ENCODE data around the gene RASGRP2. TPM values are rescaled to one million over a fixed set of nuclear protein-coding genes. Genes with fewer than 3 reads are reported as not detected.

The RASGRP2 gene
- total and polyA plus RNA-seq, 2 experiments from 2014 or later = 30.1 to 50.4 TPM

- Histone ChIP-seq H3K36me3 (ENCODE audit: insufficient read depth) (peaks cover 84% of the 10 kb centered on the region), H3K9me2 (ENCODE audit: insufficient read depth) (no peaks in the 10 kb centered on the region), H4K20me1 (replicated peaks; ENCODE audit: insufficient read depth) (peaks cover 77% of the 10 kb centered on the region), H2AFZ (no peak overlapping the region), H3K4me1 (ENCODE audit: insufficient read depth) (peaks cover 6% of the 10 kb centered on the region), H3K79me2 (replicated peaks; ENCODE audit: insufficient read depth) (peaks cover 64% of the 10 kb centered on the region), H3K27me3 (ENCODE audit: insufficient read depth) (no peaks in the 10 kb centered on the region), H3K27ac (ENCODE audit: low read depth) (peak overlapping the region; percentile 50), H3K4me2 (no peak overlapping the region), H3F3A (replicated peaks; ENCODE audit: low read depth) (peaks cover 75% of the 10 kb centered on the region), H3K4me3 (no peak overlapping the region)
- no peaks in the 10 kb centered on the region for H3K9me3 Mint-ChIP-seq
- peaks cover 22% of the 10 kb centered on the region for H3K27me3 Mint-ChIP-seq (ENCODE audit: insufficient read depth, low read depth, poor library complexity)
- ATAC-seq (no peak), DNase-seq (ENCODE audit: low spot score) (no peak)
- TF ChIP-seq POLR2AphosphoS5 (IDR thresholded peaks at IDR 0.05; ENCODE audit: low read depth) = 0 out of 2 replicates have a peak, but pooled peaks have one; percentile 5
- no peak for TF ChIP-seq ZNF331 (CRISPR knock-in tag; IDR thresholded peaks at IDR 0.05; ENCODE audit: low read depth)
- TF ChIP-seq CREB1 (CRISPR knock-in tag; IDR thresholded peaks at IDR 0.05; ENCODE audit: low read depth) = no peak
- H3K4me3 Mint-ChIP-seq = no peak overlapping the region; the same call in 2 of the 3 replicates
- H3K27ac Mint-ChIP-seq = no peak overlapping the region
- peaks cover 36% of the 10 kb centered on the region for H3K4me1 Mint-ChIP-seq
- peaks cover 97% of the 10 kb centered on the region for H3K36me3 Mint-ChIP-seq (ENCODE audit: low read depth)
Observed at GRCh38 chr11:64770120-64770519, 26.2 kb upstream of the RASGRP2 start.

- DNase-seq (ENCODE audit: low spot score) (no peak), ATAC-seq (no peak)
- peaks cover 97% of the 10 kb centered on the region for H3K36me3 Mint-ChIP-seq (ENCODE audit: low read depth)
- peaks cover 28% of the 10 kb centered on the region for H3K27me3 Mint-ChIP-seq (ENCODE audit: insufficient read depth, low read depth, poor library complexity)
- peaks cover 74% of the 10 kb centered on the region for H4K20me1 ChIP-seq (replicated peaks; ENCODE audit: insufficient read depth)
- H3K9me3 Mint-ChIP-seq = no peaks in the 10 kb centered on the region
- H3K4me3 ChIP-seq = no peak overlapping the region
- H3K4me2 ChIP-seq = no peak overlapping the region
- TF ChIP-seq ZNF331 (CRISPR knock-in tag; IDR thresholded peaks at IDR 0.05; ENCODE audit: low read depth) (no peak), CREB1 (CRISPR knock-in tag; IDR thresholded peaks at IDR 0.05; ENCODE audit: low read depth) (no peak), ZNF114 (CRISPR knock-in tag; IDR thresholded peaks at IDR 0.05) (no peak), ETS1 (IDR thresholded peaks at IDR 0.05) (no peak), POLR2AphosphoS5 (IDR thresholded peaks at IDR 0.05; ENCODE audit: low read depth) (no peak)
- TF ChIP-seq, protein P1, sequence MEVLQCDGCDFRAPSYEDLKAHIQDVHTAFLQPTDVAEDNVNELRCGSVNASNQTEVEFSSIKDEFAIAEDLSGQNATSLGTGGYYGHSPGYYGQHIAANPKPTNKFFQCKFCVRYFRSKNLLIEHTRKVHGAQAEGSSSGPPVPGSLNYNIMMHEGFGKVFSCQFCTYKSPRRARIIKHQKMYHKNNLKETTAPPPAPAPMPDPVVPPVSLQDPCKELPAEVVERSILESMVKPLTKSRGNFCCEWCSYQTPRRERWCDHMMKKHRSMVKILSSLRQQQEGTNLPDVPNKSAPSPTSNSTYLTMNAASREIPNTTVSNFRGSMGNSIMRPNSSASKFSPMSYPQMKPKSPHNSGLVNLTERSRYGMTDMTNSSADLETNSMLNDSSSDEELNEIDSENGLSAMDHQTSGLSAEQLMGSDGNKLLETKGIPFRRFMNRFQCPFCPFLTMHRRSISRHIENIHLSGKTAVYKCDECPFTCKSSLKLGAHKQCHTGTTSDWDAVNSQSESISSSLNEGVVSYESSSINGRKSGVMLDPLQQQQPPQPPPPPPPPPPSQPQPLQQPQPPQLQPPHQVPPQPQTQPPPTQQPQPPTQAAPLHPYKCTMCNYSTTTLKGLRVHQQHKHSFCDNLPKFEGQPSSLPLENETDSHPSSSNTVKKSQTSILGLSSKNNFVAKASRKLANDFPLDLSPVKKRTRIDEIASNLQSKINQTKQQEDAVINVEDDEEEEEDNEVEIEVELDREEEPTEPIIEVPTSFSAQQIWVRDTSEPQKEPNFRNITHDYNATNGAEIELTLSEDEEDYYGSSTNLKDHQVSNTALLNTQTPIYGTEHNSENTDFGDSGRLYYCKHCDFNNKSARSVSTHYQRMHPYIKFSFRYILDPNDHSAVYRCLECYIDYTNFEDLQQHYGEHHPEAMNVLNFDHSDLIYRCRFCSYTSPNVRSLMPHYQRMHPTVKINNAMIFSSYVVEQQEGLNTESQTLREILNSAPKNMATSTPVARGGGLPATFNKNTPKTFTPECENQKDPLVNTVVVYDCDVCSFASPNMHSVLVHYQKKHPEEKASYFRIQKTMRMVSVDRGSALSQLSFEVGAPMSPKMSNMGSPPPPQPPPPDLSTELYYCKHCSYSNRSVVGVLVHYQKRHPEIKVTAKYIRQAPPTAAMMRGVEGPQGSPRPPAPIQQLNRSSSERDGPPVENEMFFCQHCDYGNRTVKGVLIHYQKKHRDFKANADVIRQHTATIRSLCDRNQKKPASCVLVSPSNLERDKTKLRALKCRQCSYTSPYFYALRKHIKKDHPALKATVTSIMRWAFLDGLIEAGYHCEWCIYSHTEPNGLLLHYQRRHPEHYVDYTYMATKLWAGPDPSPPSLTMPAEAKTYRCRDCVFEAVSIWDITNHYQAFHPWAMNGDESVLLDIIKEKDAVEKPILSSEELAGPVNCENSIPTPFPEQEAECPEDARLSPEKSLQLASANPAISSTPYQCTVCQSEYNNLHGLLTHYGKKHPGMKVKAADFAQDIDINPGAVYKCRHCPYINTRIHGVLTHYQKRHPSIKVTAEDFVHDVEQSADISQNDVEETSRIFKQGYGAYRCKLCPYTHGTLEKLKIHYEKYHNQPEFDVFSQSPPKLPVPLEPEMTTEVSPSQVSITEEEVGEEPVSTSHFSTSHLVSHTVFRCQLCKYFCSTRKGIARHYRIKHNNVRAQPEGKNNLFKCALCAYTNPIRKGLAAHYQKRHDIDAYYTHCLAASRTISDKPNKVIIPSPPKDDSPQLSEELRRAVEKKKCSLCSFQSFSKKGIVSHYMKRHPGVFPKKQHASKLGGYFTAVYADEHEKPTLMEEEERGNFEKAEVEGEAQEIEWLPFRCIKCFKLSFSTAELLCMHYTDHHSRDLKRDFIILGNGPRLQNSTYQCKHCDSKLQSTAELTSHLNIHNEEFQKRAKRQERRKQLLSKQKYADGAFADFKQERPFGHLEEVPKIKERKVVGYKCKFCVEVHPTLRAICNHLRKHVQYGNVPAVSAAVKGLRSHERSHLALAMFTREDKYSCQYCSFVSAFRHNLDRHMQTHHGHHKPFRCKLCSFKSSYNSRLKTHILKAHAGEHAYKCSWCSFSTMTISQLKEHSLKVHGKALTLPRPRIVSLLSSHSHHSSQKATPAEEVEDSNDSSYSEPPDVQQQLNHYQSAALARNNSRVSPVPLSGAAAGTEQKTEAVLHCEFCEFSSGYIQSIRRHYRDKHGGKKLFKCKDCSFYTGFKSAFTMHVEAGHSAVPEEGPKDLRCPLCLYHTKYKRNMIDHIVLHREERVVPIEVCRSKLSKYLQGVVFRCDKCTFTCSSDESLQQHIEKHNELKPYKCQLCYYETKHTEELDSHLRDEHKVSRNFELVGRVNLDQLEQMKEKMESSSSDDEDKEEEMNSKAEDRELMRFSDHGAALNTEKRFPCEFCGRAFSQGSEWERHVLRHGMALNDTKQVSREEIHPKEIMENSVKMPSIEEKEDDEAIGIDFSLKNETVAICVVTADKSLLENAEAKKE (CRISPR knock-in tag; IDR thresholded peaks at IDR 0.05) = no peak
- TF ChIP-seq, protein P2, sequence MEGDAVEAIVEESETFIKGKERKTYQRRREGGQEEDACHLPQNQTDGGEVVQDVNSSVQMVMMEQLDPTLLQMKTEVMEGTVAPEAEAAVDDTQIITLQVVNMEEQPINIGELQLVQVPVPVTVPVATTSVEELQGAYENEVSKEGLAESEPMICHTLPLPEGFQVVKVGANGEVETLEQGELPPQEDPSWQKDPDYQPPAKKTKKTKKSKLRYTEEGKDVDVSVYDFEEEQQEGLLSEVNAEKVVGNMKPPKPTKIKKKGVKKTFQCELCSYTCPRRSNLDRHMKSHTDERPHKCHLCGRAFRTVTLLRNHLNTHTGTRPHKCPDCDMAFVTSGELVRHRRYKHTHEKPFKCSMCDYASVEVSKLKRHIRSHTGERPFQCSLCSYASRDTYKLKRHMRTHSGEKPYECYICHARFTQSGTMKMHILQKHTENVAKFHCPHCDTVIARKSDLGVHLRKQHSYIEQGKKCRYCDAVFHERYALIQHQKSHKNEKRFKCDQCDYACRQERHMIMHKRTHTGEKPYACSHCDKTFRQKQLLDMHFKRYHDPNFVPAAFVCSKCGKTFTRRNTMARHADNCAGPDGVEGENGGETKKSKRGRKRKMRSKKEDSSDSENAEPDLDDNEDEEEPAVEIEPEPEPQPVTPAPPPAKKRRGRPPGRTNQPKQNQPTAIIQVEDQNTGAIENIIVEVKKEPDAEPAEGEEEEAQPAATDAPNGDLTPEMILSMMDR (conservative IDR thresholded peaks at IDR 0.05; ENCODE audit: low read depth in 2 of 2) = no peak
- H2AFZ ChIP-seq = no peak overlapping the region
- H3K27ac ChIP-seq (ENCODE audit: low read depth) = peak overlapping the region; percentile 74
- no peak overlapping the region; the same call in 1 of the 2 replicates for H3K27ac Mint-ChIP-seq
- no peak overlapping the region; the same call in 2 of the 3 replicates for H3K4me3 Mint-ChIP-seq
- H3F3A ChIP-seq (replicated peaks; ENCODE audit: low read depth) = peaks cover 78% of the 10 kb centered on the region
- peaks cover 15% of the 10 kb centered on the region for H3K4me1 ChIP-seq (ENCODE audit: insufficient read depth)
- peaks cover 62% of the 10 kb centered on the region for H3K79me2 ChIP-seq (replicated peaks; ENCODE audit: insufficient read depth)
- no peaks in the 10 kb centered on the region for H3K9me2 ChIP-seq (ENCODE audit: insufficient read depth)
- no peaks in the 10 kb centered on the region for H3K27me3 ChIP-seq (ENCODE audit: insufficient read depth)
- peaks cover 42% of the 10 kb centered on the region for H3K4me1 Mint-ChIP-seq
- peaks cover 82% of the 10 kb centered on the region for H3K36me3 ChIP-seq (ENCODE audit: insufficient read depth)
Observed at GRCh38 chr11:64769283-64769682, 25.3 kb upstream of the RASGRP2 start.

Measured in GM23338 (cell line).